A673 (cell line): ENCODE data around the gene ABHD1. TPM values are rescaled to one million over a fixed set of nuclear protein-coding genes. Genes with fewer than 3 reads are reported as not detected.

Experiments
- BruUV-seq: library from RNA; stranded (reverse); fragments of 400-500 nt; replicated peaks from 2 replicates; lab custom pipeline; 2021; lab: Mats Ljungman, UMichigan
- CTCF ChIA-PET: fragments of 300-600 bp; sonication (Branson Sonifier 250); formaldehyde crosslinking; loops from one replicate; lab custom pipeline; 2022; ENCODE audit warnings: antibody characterized with exemption; lab: Charles Lee
- POLR2A ChIA-PET: fragments of 300-600 bp; sonication (Branson Sonifier 250); formaldehyde crosslinking; loops from one replicate; lab custom pipeline; 2022; ENCODE audit warnings: antibody characterized with exemption; ENCODE audit not compliant: low non-redundant PET; lab: Charles Lee
- DNase-seq: peaks from one replicate; pipeline ENCODE4 v3.0.0-alpha.2; 2015; ENCODE audit warnings: low spot score
- H3K27ac ChIP-seq: fragments of 200-600 bp; sonication (generic); 2 replicates; pipeline ENCODE4 v1.5.1; 2016; ENCODE audit warnings: mixed run types, low read depth, mild to moderate bottlenecking, mixed read lengths, antibody characterized with exemption, low read length; ENCODE audit not compliant: poor library complexity, severe bottlenecking
- H3K27me3 ChIP-seq: fragments of 200-600 bp; sonication (generic); replicated peaks from 2 replicates; pipeline ENCODE4 v1.6.1; 2017; ENCODE audit warnings: mixed run types, low read depth, mild to moderate bottlenecking, mixed read lengths, antibody characterized with exemption, low read length; ENCODE audit not compliant: insufficient read depth, poor library complexity
- H3K36me3 ChIP-seq: fragments of 200-600 bp; sonication (generic); 2 replicates; pipeline ENCODE4 v1.6.1; 2016; ENCODE audit warnings: mixed run types, mild to moderate bottlenecking, mixed read lengths, antibody characterized with exemption, low read length; ENCODE audit not compliant: insufficient read depth, poor library complexity, severe bottlenecking
- H3K4me1 ChIP-seq: fragments of 200-600 bp; sonication (generic); 2 replicates; pipeline ENCODE4 v1.6.1; 2017; ENCODE audit warnings: mixed run types, mild to moderate bottlenecking, mixed read lengths, antibody characterized with exemption, low read length; ENCODE audit not compliant: insufficient read depth, poor library complexity, severe bottlenecking
- H3K4me3 ChIP-seq: fragments of 200-600 bp; sonication (generic); 2 replicates; pipeline ENCODE4 v1.5.1; 2016; ENCODE audit warnings: low read depth, mixed run types, mild to moderate bottlenecking, mixed read lengths, low read length; ENCODE audit not compliant: poor library complexity, severe bottlenecking
- H3K9me3 ChIP-seq: fragments of 200-600 bp; sonication (generic); 2 replicates; pipeline ENCODE4 v1.6.1; 2016; ENCODE audit warnings: mixed run types, low read depth, mild to moderate bottlenecking, mixed read lengths, antibody characterized with exemption, low read length; ENCODE audit not compliant: poor library complexity, severe bottlenecking
- EZH2 ChIP-seq: fragments of 200-600 bp; sonication (generic); IDR thresholded peaks from 2 replicates; pipeline ENCODE4 v1.6.1; 2017; ENCODE audit warnings: borderline replicate concordance, low read depth, mild to moderate bottlenecking, mixed read lengths, antibody characterized with exemption, low read length; ENCODE audit not compliant: poor library complexity, severe bottlenecking
- intact Hi-C: fragments of 100-400 bp; cut with micrococcal nuclease; formaldehyde crosslinking; loops from one replicate; pipeline ENCODE4 v1.10.0; 2022; ENCODE audit not compliant: unreplicated experiment
- total RNA-seq: library from RNA; stranded (reverse); gene quantifications from 2 replicates; pipeline ENCODE4 v1.2.3, GENCODE V29; 2021
- TF ChIP-seq, protein P1 (sequence below): fragments of 300-800, 200-600 bp; sonication (generic); conservative IDR thresholded peaks from 2 replicates; pipeline ENCODE4 v1.5.1; 2017; ENCODE audit warnings: low read depth, mild to moderate bottlenecking, antibody characterized with exemption, low read length, moderate library complexity, mixed read lengths

The ABHD1 gene
- total RNA-seq, 1 experiment from 2014 or later = not detected

DNA sequence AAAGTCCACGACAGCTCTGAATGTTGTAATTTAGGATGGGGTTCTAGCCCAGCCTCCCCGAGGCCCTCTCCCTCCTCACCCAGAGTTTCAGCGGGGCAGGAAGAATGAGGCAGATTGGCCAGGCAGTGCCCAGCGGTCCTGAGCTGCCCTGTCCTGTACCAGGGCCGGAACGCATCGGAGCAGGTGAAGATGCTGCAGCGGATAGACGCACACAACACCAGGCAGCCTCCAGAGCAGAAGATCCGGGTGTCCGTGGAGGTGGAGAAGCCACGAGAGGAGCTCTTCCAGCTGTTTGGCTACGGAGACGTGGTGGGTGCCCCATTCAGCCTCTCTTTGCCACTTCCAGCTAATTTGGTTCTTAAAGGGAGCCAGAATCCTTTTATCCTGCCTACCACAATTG lies 26.3 kb upstream of the ABHD1 start:
- no peak for TF ChIP-seq EZH2
- TF ChIP-seq, protein P1, sequence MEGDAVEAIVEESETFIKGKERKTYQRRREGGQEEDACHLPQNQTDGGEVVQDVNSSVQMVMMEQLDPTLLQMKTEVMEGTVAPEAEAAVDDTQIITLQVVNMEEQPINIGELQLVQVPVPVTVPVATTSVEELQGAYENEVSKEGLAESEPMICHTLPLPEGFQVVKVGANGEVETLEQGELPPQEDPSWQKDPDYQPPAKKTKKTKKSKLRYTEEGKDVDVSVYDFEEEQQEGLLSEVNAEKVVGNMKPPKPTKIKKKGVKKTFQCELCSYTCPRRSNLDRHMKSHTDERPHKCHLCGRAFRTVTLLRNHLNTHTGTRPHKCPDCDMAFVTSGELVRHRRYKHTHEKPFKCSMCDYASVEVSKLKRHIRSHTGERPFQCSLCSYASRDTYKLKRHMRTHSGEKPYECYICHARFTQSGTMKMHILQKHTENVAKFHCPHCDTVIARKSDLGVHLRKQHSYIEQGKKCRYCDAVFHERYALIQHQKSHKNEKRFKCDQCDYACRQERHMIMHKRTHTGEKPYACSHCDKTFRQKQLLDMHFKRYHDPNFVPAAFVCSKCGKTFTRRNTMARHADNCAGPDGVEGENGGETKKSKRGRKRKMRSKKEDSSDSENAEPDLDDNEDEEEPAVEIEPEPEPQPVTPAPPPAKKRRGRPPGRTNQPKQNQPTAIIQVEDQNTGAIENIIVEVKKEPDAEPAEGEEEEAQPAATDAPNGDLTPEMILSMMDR = no peak
- H3K27ac ChIP-seq = no peak overlapping the region
- H3K4me3 ChIP-seq = no peak overlapping the region
- H3K27me3 ChIP-seq = no peaks in the 10 kb centered on the region
- POLR2A ChIA-PET = no interaction called here
- peaks cover 3% of the 10 kb centered on the region for H3K36me3 ChIP-seq
- CTCF ChIA-PET = no interaction called here
- no TSS peak for BruUV-seq
- H3K4me1 ChIP-seq = no peaks in the 10 kb centered on the region
- intact Hi-C loops = loop anchor here (5.0 kb wide), 1 partner anchor 205 kb away; no protein-coding TSS in a partner anchor
- no peak for DNase-seq
- H3K9me3 ChIP-seq = no peaks in the 10 kb centered on the region

DNA sequence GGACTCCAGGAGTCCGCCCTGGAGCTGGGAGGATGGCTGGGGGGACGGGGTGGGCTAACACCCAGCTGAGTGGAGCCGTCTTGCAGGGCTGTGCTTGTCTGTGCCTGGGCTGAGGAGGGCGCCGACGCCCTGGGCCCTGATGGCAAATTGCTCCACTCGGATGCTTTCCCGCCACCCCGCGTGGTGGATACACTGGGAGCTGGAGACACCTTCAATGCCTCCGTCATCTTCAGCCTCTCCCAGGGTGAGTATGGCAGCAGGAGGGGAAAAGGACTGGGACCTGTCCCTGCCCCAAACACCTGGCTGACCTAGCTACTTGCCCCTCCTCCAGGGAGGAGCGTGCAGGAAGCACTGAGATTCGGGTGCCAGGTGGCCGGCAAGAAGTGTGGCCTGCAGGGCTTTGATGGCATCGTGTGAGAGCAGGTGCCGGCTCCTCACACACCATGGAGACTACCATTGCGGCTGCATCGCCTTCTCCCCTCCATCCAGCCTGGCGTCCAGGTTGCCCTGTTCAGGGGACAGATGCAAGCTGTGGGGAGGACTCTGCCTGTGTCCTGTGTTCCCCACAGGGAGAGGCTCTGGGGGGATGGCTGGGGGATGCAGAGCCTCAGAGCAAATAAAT lies 24.2 kb upstream of the ABHD1 start:
- intact Hi-C loops = loop anchor here (2.0 to 5.0 kb wide), 2 partner anchors 181 to 203 kb away; no protein-coding TSS in a partner anchor

DNA sequence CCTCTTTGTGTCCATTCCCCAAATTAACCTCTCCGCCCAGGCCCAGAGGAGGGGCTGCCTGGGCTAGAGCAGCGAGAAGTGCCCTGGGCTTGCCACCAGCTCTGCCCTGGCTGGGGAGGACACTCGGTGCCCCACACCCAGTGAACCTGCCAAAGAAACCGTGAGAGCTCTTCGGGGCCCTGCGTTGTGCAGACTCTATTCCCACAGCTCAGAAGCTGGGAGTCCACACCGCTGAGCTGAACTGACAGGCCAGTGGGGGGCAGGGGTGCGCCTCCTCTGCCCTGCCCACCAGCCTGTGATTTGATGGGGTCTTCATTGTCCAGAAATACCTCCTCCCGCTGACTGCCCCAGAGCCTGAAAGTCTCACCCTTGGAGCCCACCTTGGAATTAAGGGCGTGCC lies 23.6 kb upstream of the ABHD1 start:
- H3K9me3 ChIP-seq = no peaks in the 10 kb centered on the region
- intact Hi-C loops = no loop called here
- DNase-seq = no peak
- peaks cover 3% of the 10 kb centered on the region for H3K36me3 ChIP-seq
- H3K4me3 ChIP-seq = no peak overlapping the region
- BruUV-seq = no TSS peak
- no peak overlapping the region for H3K27ac ChIP-seq
- ChIA-PET POLR2A (interaction anchor here (0.6 kb wide), 1 partner anchor 147 kb away, joined by 14 read pairs; no protein-coding TSS in a partner anchor), CTCF (interaction anchor here (2.3 kb wide), 1 partner anchor 91 kb away, joined by 15 read pairs; no protein-coding TSS in a partner anchor)
- H3K4me1 ChIP-seq = no peaks in the 10 kb centered on the region
- H3K27me3 ChIP-seq = no peaks in the 10 kb centered on the region
- TF ChIP-seq EZH2 = no peak
- TF ChIP-seq, protein P1 = no peak

More for the DNA sequence above, 24.2 kb upstream of the ABHD1 start:
- no TSS peak for BruUV-seq
- POLR2A ChIA-PET = no interaction called here
- CTCF ChIA-PET = interaction anchor here (2.3 kb wide), 1 partner anchor 92 kb away, joined by 15 read pairs; no protein-coding TSS in a partner anchor
- Histone ChIP-seq H3K36me3 (peaks cover 3% of the 10 kb centered on the region), H3K9me3 (no peaks in the 10 kb centered on the region), H3K27ac (no peak overlapping the region), H3K27me3 (no peaks in the 10 kb centered on the region), H3K4me1 (no peaks in the 10 kb centered on the region), H3K4me3 (no peak overlapping the region)
- no peak for DNase-seq
- TF ChIP-seq, protein P1 = no peak
- no peak for TF ChIP-seq EZH2
